Stimulated activated CD4-positive, alpha-beta T cell treated with anti-CD3 and anti-CD28 coated beads, Interleukin-1b, Interleukin-23, amount 100 ng/mL, for 1 hour (primary cell): ENCODE measurements around the gene GDAP1L1.
A peak's percentile ranks its signal among the peaks of the same experiment; 100 is the strongest.
"Not testable (repeated sequence)": the region's sequence is repeated elsewhere in the genome, so short reads cannot be mapped to it uniquely, and the experiment has no call there.

ENCODE experiments used
- DNase-seq, 2 donors: peaks; one replicate each; pipeline ENCODE4 v3.0.0-alpha.2; 2020; ENCODE audit warnings: low read depth in 2 of 2

The GDAP1L1 gene

GRCh38 chr20:44302026-44302669 is 55.0 kb downstream of the GDAP1L1 start:
- no peak for DNase-seq

- DNase-seq: no peak
Observed at GRCh38 chr20:44302736-44303135, 55.6 kb downstream of the GDAP1L1 start.

DNA sequence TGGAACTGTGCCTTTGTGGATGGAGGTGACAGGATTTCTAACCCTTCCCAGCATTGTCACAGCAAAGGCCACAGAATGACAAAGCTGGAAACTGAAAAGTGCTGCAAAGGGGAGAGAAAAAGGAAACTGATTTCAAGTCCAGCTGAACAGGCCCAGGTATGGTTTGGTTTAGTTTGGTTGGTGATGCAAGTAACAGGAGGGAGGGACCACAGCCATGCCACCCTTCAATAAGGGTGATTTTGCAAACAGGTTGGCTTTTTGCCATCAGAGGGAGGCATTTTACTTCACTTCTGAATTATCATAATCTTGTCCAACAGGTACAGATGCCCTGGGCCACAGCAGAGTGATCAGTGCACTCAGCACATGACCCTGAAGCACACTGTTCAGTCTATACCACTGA is 57.3 kb downstream of the GDAP1L1 start:
- no peak for DNase-seq

DNA sequence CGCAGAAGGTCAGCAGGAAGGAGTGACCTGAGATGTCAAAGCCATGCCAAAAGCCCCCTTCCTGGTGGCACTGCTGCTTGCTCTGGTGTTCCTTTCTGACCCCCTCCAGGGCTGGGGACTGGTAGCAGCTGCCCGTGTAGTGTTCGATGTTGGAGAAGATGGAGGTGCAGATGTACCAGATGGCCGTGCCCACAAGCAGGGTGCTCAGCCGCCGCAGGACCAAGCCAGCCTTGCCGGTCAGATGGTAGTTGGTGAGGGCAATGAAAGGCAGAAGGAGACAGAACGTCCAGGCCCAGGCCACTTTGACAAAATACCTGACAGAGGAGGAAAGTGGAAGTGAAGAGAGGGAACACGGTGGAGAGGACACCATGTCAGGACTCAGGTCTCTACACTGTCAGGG is 59.8 kb downstream of the GDAP1L1 start:
- no peak for DNase-seq

DNA sequence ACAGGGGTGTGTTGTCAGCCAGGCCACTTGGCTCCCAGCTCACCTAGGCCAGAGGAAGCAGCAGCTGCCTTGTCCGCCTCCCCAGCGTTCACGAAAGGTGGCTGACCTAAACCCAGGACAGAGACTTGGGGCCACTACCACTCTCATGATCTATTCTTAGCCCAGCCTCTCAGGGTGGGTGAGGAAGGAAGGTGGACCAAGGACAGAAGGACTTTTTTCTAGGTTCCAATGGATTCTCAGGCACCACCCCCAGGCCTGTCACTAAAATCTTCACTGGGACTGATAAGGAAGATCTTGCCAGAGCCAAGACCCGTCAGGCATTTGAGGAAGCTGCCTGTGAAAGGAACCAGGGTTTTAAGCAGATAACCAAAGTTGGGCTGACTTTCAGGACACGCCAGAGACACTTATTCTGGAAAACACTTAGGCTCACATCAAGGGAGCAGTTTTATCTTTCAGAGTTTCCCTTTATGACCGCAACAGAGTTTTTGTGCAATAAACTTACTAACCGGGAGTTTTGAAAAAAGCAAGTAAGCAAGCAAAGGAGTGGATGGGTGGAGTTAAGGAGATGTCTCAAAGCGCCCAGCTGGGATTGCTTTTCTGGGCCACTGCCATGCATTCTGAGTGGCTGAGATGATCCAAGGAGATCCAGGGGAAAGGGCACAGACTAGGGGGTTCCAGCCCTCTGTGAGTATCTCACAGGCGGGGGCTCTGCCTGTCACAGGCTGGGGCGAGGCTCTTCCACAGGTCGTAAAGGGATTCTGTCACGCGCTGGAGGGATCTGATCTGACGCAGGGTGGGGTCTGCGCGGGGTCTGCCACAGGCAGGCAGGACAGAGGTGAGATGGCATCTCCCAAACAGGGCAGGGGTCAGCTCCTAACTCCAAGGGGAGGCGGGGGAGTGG is 62.9 kb downstream of the GDAP1L1 start:
- no peak for DNase-seq

DNA sequence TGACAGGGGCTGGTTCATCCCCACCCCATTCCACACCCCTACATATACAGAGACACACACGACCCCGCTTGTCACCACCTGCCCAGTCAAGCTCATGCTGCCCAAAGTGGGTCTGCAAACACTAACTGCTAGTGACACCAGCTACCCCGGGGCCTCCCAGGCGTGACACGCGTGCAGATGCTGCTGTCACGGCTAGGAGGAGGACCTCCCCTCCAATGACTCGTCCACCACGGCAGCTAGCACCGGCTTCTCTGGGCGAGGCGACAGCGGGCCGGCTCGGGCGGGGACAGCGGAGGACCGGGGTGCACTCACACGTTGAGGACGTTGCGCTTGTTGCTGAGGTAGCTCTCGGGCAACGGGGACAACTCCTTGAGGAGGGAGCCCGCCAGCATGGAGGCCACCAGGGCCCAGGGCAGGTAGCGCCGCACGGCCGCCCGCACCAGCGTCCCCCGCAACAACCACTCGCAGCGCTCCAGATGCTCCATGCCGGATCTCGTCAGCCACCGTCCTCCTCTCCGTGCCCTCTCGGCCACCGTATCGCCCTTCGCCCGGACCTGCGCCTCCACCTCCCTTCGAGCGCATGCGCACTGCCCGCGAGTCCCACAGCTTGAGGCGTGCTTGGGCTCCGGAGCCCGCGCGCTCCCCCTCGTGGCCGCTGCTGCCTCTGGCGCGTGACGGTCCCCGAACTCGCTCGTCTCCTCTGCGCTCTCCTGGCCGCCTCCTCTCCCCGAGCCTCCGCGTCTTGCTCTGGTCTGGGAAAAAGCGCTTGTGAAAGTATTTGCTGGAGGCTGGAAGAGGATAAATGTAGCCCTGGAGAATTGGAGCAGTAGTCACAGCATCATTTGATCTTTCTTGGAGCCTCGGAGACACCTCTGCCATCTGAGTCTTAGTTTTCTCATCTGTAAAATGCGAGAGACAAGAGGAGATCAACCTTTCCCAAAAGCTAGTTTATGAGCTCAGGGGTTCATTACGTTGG is 63.8 kb downstream of the GDAP1L1 start, which contains the start of gene FITM2:
Gene FITM2, minus strand, starts transcription at position 539 of the 976 bp plus-strand sequence. Its CDS starts 54 bp downstream, at position 485.
- peak; percentile 96 to 98 for DNase-seq

DNA sequence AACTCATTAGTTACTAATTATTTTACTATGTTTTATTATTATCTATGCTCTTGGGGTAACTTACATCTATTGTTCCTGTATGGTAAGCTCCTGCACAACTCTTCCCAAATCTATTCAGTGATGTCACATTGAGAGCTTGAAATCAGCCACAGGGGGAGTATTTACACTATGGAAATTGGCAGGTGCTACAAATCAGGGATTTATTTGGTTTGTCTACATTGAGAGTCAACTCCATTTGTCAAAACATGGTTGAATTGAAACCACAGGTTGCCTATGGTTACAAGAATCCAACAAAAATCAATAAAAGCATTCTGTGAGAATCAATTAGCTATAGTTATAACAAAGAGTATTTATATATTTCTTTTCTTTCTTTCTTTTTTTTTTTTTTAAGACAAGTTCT is 67.8 kb downstream of the GDAP1L1 start:
- DNase-seq: no peak

DNA sequence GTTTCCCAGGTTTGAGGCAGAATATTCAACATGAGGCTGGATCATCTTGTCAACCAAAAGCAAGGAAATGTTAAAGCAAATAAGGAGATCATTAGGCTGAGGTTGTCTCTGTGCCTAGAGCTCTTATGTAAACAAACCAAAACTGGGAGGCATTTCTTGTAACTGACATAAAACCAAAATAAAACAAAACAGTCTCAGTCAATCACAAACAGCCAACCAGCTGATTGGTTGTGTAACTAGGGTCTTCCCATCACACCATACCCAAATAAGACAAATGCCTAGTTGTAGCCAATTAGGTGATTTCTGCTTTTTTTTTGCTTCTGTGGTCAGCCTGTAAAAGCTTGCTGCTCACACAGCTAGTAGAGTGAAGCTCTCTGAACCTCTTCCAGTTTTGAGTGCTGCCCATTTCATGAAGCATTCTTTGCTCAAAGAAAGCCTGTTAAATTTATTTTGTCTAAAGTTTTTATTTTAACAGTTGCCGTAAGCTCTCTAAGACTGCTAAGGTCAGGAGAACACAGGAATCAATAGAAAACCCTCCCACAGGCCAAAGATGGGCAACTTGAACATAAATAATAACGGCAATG is 72.8 kb downstream of the GDAP1L1 start:
- no peak for DNase-seq

GRCh38 chr20:44324343-44324742 is 77.2 kb downstream of the GDAP1L1 start:
- no peak for DNase-seq

DNA sequence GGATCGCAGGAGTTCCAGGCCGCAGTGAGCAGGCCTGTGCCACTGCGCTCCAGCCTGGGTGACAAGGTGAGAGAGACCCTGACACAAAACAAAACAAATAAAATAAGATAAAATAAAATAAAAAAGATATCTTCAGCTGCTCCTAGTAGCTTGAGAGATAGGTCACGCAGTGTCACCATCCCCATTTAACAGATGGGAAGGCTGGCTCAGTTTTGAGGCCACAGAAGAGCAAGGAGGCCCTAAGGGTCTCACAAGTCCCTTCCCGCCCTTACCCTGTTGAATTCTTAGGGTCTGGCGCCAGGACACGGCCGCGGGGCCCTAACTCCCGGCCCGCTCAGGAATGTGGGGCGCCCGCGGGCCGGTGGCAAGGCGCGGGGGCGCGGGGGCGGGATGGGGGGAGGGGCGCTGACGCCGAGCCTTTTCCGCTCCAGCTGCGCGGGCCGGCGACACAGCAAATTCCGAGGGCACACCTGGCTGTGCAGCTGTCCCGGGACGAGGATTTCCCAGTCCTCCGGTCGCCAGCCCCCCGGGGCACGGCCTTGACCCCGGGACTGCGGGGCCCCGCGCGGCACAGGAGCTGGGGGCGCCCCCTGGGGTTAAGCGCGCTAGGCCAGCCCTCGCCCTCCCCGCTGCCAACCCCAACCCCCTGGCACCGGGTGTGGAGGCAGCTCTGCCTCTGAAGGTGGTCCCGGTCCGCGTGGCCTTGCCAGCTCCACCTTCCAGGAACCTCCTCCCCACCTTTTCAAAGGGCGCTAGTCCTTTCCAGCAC is 79.5 kb downstream of the GDAP1L1 start:
- peak in 1 of 2 donors; percentile 10 for DNase-seq

DNA sequence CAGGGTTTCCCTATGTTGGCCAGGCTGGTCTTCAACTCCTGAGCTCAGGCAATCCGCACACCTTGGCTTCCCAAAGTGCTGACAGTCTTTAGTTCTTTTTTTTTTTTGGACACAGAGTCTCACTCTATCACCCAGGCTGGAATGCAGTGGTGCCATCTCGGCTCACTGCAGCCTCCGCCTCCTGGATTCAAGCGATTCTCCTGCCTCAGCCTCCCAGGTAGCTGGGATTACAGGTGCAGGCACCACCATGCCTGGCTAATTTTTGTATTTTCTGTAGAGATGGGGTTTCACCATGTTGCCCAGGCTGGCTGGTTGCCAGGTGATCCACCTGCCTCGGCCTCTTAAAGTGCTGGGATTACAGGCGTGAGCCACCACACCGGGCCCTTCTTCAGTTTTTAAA is 80.6 kb downstream of the GDAP1L1 start:
- DNase-seq: not testable (repeated sequence)

DNA sequence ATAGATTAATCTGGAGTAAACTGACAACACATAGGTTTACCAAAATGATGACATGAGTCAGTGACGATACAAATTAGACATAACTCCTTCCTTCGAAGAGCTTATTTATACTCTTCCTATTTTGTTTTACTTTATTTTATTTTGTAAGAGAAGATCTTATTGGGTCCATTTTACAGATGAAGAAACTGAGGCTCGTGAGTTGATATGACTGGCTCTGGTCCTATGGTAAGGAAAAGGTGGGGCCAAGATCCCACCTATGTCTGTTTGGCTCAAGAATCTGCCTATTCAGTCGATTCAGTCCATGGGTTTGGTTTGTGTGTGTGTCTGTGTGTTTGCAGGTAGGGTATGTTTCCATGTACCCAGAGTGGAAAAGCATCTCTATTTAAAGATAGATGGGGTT is 81.3 kb downstream of the GDAP1L1 start:
- DNase-seq: no peak
